ENCODE measurements around the gene COL23A1. TPM values are rescaled to one million over a fixed set of nuclear protein-coding genes. Genes with fewer than 3 reads are reported as not detected.

Gene COL23A1
- total and polyA plus RNA-seq, 8 donors = 0.06 to 0.68 (median 0.33) TPM; not detected in 2

DNA sequence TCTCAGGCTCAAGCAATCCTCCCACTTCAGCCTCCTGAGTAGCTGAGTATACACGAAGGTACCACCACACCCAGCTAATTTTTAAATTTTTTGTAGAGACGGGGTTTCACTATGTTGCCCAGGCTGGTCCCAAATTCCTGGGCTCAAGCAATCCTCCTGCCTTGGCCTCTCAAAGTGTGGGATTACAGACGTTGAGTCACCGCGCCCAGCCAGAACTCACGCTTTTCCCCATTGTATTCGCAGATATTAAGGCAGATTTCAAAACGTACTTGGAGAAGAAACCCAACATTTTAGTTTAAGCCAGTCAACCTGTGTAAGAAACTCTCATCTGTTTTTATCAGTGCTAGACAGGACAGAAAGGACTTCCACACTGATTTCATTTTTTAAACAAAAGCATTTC is 26.6 kb downstream of the COL23A1 start:
- Histone ChIP-seq H3K9me3 (no peaks in the 10 kb centered on the region), H3K27me3 (peaks cover 0 to 8% (median 0%) of the 10 kb centered on the region in 4 donors), H3K4me3 (no peak overlapping the region), H3K36me3 (no peaks in the 10 kb centered on the region), H3K27ac (no peak overlapping the region), H3K4me1 (no peaks in the 10 kb centered on the region)
- FAIRE-seq = no peak
- ATAC-seq = no peak
- DNase-seq = no peak
- TF ChIP-seq, protein P1, sequence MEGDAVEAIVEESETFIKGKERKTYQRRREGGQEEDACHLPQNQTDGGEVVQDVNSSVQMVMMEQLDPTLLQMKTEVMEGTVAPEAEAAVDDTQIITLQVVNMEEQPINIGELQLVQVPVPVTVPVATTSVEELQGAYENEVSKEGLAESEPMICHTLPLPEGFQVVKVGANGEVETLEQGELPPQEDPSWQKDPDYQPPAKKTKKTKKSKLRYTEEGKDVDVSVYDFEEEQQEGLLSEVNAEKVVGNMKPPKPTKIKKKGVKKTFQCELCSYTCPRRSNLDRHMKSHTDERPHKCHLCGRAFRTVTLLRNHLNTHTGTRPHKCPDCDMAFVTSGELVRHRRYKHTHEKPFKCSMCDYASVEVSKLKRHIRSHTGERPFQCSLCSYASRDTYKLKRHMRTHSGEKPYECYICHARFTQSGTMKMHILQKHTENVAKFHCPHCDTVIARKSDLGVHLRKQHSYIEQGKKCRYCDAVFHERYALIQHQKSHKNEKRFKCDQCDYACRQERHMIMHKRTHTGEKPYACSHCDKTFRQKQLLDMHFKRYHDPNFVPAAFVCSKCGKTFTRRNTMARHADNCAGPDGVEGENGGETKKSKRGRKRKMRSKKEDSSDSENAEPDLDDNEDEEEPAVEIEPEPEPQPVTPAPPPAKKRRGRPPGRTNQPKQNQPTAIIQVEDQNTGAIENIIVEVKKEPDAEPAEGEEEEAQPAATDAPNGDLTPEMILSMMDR (IDR thresholded peaks at IDR 0.05) = no peak
- intact Hi-C loops (cut with DNase I) = no loop called here
- WGBS, 2 donors = 61 to 68% methylated on average over 8 of the region's 8 CpGs

DNA sequence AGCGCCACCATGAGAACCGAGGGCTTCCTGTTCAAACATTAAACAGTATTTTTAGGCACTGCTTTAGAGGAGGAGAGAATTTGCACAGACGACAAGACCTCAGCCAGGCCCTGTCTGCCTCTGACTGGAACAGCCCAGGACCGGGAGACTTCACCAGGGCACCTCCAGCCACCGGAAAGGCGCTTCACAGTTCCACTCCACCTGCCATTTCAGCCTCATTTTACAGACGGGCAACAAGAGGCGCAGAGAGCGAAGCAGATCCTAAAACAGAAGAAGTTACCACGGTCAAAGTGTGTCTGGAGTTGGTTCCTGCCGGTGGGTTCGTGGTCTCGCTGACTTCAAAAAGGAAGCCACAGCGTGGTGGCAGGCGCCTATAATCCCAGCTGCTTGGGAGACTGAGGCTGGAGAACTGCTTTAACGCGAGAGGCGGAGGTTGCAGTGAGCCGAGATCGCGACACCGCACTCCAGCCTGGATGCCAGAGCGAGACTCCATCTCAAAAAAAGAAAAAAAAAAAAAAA is 28.4 kb downstream of the COL23A1 start:
- no peak for FAIRE-seq
- intact Hi-C loops (cut with DNase I) = no loop called here
- no peaks in the 10 kb centered on the region for H3K36me3 ChIP-seq

DNA sequence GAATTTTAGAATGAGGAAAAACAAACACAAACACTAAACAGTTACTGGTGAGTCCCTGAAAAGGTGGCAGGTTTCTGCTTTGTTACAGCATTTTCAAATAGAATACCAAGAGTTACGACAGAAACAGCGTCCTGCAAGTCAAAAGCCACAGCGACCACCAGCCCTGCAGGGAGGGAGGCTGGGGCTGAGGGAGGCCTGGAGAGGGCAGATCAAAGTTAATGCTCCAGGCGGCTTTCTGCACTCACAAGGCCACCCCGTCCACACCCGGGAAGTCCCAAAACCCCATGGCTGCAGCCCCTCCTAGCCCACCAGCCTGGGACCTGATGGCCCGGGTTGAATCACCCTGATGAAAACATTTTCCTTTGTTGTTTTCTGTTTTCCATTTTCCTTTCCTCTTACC is 29.3 kb downstream of the COL23A1 start:
- TF ChIP-seq, protein P1 (IDR thresholded peaks at IDR 0.05) = no peak
- H3K36me3 ChIP-seq = no peaks in the 10 kb centered on the region
- no peak overlapping the region for H3K4me3 ChIP-seq
- WGBS, 2 donors = 63 to 67% methylated on average over 7 of the region's 7 CpGs
- no peak for FAIRE-seq
- intact Hi-C loops (cut with DNase I) = no loop called here
- H3K4me1 ChIP-seq = no peaks in the 10 kb centered on the region
- H3K9me3 ChIP-seq = no peaks in the 10 kb centered on the region
- DNase-seq = no peak
- no peak for ATAC-seq
- no peak overlapping the region for H3K27ac ChIP-seq
- H3K27me3 ChIP-seq = peaks cover 0 to 8% (median 0%) of the 10 kb centered on the region in 4 donors

More for the DNA sequence above, 28.4 kb downstream of the COL23A1 start:
- Histone ChIP-seq H3K9me3 (no peaks in the 10 kb centered on the region), H3K27ac (no peak overlapping the region), H3K4me3 (no peak overlapping the region), H3K27me3 (peaks cover 0 to 8% (median 0%) of the 10 kb centered on the region in 4 donors), H3K4me1 (no peaks in the 10 kb centered on the region)
- DNase-seq = no peak
- ATAC-seq = no peak
- TF ChIP-seq, protein P1 (IDR thresholded peaks at IDR 0.05) = no peak
- whole genome bisulfite sequencing, 2 donors = 77 to 80% methylated on average over 23 of the region's 23 CpGs

DNA sequence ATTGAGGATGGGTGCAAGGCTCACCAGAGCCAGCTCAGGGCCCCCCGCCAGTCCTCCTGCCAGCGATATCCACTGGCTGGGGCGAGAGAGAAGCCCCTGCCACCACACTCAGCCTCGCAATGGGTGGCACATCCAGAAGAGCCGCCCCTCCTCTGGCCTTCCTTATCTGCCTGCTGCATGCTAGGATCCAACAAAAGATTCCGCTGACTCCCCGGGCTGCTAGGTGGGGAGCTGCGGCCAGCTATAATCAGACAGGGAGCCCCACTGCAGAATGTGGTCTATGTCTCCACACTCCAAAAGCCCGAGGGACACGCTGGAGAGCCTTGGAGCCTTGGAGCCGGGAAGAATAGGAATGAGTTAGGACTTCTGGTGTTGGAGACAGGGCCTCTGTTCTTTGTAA is 32.8 kb downstream of the COL23A1 start:
- Histone ChIP-seq H3K36me3 (no peaks in the 10 kb centered on the region), H3K27me3 (no peaks in the 10 kb centered on the region), H3K27ac (no peak overlapping the region), H3K4me1 (no peaks in the 10 kb centered on the region), H3K4me3 (no peak overlapping the region), H3K9me3 (no peaks in the 10 kb centered on the region)
- TF ChIP-seq, protein P1 (IDR thresholded peaks at IDR 0.05) = no peak
- ATAC-seq = no peak
- DNase-seq = no peak
- WGBS, 2 donors = 69 to 73% methylated on average over 11 of the region's 11 CpGs
- intact Hi-C loops (cut with DNase I) = loop anchor here in 1 of 3 donors (5.0 kb wide), 1 partner anchor 280 kb away; no protein-coding TSS in a partner anchor
- no peak for FAIRE-seq

DNA sequence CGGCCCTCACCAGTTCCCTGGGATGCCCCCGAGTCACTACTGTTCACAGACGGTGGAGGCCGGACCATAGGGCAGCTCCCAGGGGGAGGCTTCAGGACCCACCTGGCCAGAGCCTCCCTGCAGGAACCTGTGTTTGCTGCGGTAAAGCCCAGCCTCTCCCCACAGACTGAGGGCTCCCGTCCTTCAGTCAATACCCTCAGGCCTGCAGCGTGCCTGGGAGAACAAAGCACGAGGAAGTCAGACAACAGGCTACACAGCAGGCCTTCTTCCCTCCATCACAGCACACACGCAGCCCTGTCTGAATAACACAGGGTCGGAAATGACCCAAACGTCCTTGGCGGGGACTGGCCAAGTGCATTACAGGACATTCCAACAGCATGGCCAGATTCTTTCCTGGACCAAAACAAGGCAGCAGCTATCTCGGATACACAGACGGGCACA is 34.4 kb downstream of the COL23A1 start:
- FAIRE-seq (no peak), DNase-seq (no peak), ATAC-seq (no peak)
- Histone ChIP-seq H3K27me3 (peaks cover 0 to 6% (median 0%) of the 10 kb centered on the region in 4 donors), H3K4me3 (no peak overlapping the region), H3K36me3 (no peaks in the 10 kb centered on the region), H3K4me1 (no peaks in the 10 kb centered on the region), H3K27ac (no peak overlapping the region), H3K9me3 (no peaks in the 10 kb centered on the region)
- intact Hi-C loops (cut with DNase I) = loop anchor here in 1 of 3 donors (5.0 kb wide), 1 partner anchor 278 kb away; no protein-coding TSS in a partner anchor
- WGBS, 2 donors = 57 to 62% methylated on average over 14 of the region's 14 CpGs
- TF ChIP-seq, protein P1 (IDR thresholded peaks at IDR 0.05) = no peak
